Vagina (tissue), 2 donors: Measurements from ENCODE around the gene EPB41L2.

Experiments
- POLR2A ChIP-seq, 2 donors: fragments of 450-650 bp; IDR thresholded peaks; one replicate each; pipeline ENCODE4 v1.6.1; 2017; ENCODE audit warnings: antibody characterized with exemption in 2 of 2, mild to moderate bottlenecking in 2 of 2, moderate library complexity in 2 of 2
- POLR2AphosphoS5 ChIP-seq, 2 donors: sonication (generic); formaldehyde crosslinking; IDR thresholded peaks; one replicate each; pipeline ENCODE4 v1.9.0; 2017; ENCODE audit warnings: antibody characterized with exemption in 2 of 2, mild to moderate bottlenecking in 2 of 2, low read depth in 1 of 2; ENCODE audit not compliant: insufficient read depth in 1 of 2
- TF ChIP-seq, protein P1 (sequence below), 3 experiments: fragments of 450-650 bp in 2 of 3; fragments of 200-600 bp in 1 of 3; sonication (generic) in 1 of 3; IDR thresholded peaks; one replicate each; pipeline ENCODE4 v1.5.1; 2017 to 2019; ENCODE audit warnings: antibody characterized with exemption in 3 of 3, mild to moderate bottlenecking in 2 of 3, moderate library complexity in 2 of 3

DNA sequence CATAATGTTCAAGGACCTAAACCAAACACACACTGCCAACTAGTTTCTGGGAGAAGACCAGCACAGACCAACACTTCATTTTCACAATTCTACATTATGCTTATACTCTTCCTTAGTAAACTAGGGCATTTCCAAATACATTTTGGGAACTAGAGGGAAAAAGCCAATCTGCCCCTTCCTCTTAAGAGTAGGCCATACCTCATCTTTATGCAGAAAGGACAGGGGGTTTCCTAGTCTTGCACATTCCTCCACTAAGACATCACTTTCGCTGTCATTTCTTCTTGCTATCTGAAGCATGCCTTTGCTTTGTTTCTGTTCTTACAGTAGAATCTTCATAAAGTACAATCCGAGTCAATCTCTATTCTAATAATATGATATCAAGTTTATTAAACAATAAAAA is 130.1 kb downstream of the EPB41L2 start:
- TF ChIP-seq, protein P1, sequence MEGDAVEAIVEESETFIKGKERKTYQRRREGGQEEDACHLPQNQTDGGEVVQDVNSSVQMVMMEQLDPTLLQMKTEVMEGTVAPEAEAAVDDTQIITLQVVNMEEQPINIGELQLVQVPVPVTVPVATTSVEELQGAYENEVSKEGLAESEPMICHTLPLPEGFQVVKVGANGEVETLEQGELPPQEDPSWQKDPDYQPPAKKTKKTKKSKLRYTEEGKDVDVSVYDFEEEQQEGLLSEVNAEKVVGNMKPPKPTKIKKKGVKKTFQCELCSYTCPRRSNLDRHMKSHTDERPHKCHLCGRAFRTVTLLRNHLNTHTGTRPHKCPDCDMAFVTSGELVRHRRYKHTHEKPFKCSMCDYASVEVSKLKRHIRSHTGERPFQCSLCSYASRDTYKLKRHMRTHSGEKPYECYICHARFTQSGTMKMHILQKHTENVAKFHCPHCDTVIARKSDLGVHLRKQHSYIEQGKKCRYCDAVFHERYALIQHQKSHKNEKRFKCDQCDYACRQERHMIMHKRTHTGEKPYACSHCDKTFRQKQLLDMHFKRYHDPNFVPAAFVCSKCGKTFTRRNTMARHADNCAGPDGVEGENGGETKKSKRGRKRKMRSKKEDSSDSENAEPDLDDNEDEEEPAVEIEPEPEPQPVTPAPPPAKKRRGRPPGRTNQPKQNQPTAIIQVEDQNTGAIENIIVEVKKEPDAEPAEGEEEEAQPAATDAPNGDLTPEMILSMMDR (IDR thresholded peaks at IDR 0.05), result no peak
- TF ChIP-seq POLR2A (IDR thresholded peaks at IDR 0.05), result no peak
- TF ChIP-seq POLR2AphosphoS5 (IDR thresholded peaks at IDR 0.05; ENCODE audit: insufficient read depth in 1 of 2, low read depth in 1 of 2), result no peak
